Transverse colon (tissue), 4 donors: ENCODE measurements around the gene AVPI1. TPM values are rescaled to one million over a fixed set of nuclear protein-coding genes. Genes with fewer than 3 reads are reported as not detected.

Experiments used
- DNase-seq: peaks from one replicate; pipeline ENCODE4 v3.0.0-alpha.2; 2019
- H3K27ac ChIP-seq, 4 donors: fragments of 200-600 bp; sonication (generic); 2 replicates each; pipeline ENCODE4 v1.5.1; 2016 to 2018; ENCODE audit warnings: inconsistent platforms in 4 of 4
- H3K27me3 ChIP-seq: fragments of 200-600 bp; sonication (generic); 2 replicates; pipeline ENCODE4 v1.5.1; 2017; ENCODE audit warnings: inconsistent platforms
- H3K36me3 ChIP-seq, 4 donors: fragments of 200-600 bp; sonication (generic); 2 replicates each; pipeline ENCODE4 v1.5.1; 2017 to 2019; ENCODE audit warnings: inconsistent platforms in 4 of 4
- H3K4me1 ChIP-seq, 4 donors: fragments of 200-600 bp; sonication (generic); 2 replicates each; pipeline ENCODE4 v1.5.1; 2017 to 2020; ENCODE audit warnings: inconsistent platforms in 4 of 4
- H3K4me3 ChIP-seq, 4 donors: fragments of 200-600 bp; sonication (generic); 1 replicate in 1 of 4; 2 replicates in 3 of 4; pipeline versions ENCODE4 v1.5.1 to v1.6.1; 2017 to 2019; ENCODE audit warnings: inconsistent platforms in 4 of 4
- H3K9me3 ChIP-seq, 2 donors: fragments of 200-600 bp; sonication (generic); 2 replicates each; pipeline ENCODE4 v1.5.1; 2017 to 2019; ENCODE audit warnings: inconsistent platforms in 2 of 2
- EP300 ChIP-seq: sonication (generic); formaldehyde crosslinking; IDR thresholded peaks from one replicate; pipeline ENCODE4 v1.6.1; 2017; ENCODE audit warnings: antibody characterized with exemption, low read depth
- POLR2A ChIP-seq: fragments of 450-650 bp; IDR thresholded peaks from one replicate; pipeline ENCODE4 v1.6.1; 2016; ENCODE audit warnings: antibody characterized with exemption, mild to moderate bottlenecking, moderate library complexity
- POLR2AphosphoS5 ChIP-seq, 3 donors: sonication (generic); formaldehyde crosslinking; IDR thresholded peaks; one replicate each; pipeline ENCODE4 v1.6.1; 2016; ENCODE audit warnings: antibody characterized with exemption in 3 of 3
- WGBS, 2 donors: methylation state at CpG; one replicate each; pipeline ENCODE4 v1.1.5; 2018; ENCODE audit warnings: low coverage in 1 of 2; 5-methylcytosine and 5-hydroxymethylcytosine counted together
- in situ Hi-C, 4 donors: fragments of 200-750 bp; cut with MboI; loops; one replicate each; pipeline versions ENCODE4 v1.15.0 to v1.15.1; 2017; ENCODE audit warnings: low sequenced_read_pairs in 3 of 4, low pct_ligation_motif_present in 1 of 4, low pct_unique_long_range_greater_than_20kb in 1 of 4
- intact Hi-C: fragments of 100-400 bp; cut with DNase I; formaldehyde crosslinking; loops from one replicate; pipeline ENCODE4 v1.15.1; 2023; ENCODE audit warnings: low total_unique reads
- total RNA-seq, 4 donors: library from RNA; depleted of rRNA; stranded (reverse); fragments of >200 nt; gene quantifications; one replicate each; pipeline ENCODE4 v1.1.0, GENCODE V29; 2016
- TF ChIP-seq, protein P1 (sequence below), 5 experiments: fragments of 200-600 bp in 3 of 5; fragments of 450-650 bp in 2 of 5; sonication (generic) in 3 of 5; IDR thresholded peaks; 1 replicate in 2 of 5; 2 replicates in 3 of 5; pipeline ENCODE4 v1.5.1; 2016 to 2017; ENCODE audit warnings: antibody characterized with exemption in 5 of 5, inconsistent platforms in 3 of 5, mild to moderate bottlenecking in 2 of 5, moderate library complexity in 1 of 5

Gene AVPI1
- total RNA-seq, 4 donors from 2014 or later = 24.3 to 79.3 (median 47.9) TPM

DNA sequence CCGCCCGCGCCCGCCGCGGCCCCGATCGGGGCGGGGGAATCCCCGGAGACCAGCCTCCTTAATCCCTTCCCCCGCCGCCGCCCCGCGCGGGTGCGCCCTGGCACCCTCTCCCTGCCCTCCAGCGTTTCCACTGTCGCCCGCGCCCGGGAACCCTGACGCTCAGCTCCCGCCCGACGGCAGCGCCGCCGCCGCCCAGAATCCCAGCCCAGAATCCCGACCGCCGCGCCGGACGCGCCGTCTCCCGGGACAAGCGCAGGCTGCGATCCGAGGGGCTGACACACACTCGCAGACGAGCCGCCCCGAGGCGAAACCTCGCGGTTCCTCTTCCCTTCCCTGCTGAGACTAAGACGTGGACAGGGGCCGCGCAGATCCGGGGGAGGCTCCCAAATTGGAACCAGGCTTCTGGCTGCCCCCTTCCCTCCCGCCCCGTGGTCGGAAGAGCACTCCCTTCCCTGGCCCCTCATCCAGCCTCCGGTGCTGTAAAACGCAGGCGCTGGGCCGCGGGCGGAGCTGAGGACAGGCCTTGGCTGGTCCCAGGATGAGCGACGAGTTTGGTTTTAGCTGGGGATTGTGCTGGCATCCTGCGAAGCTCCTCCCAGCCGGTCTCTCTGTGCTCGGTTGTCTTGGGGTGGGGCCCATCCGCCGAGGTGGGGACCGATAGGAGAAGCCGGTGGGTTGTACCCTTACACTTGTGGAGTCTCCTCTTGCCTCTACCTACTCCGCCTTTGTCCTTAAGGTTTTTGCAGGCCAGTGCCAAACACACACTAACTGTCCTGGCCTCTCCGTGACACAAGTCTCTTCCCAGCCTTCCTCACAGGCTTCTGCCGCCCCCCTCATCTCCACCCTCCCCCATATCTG, 27.6 kb upstream of the AVPI1 start:
- H3K27me3 ChIP-seq = no peaks in the 10 kb centered on the region
- H3K36me3 ChIP-seq = no peaks in the 10 kb centered on the region
- intact Hi-C loops = no loop called here
- no peaks in the 10 kb centered on the region for H3K9me3 ChIP-seq
- peaks cover 47 to 76% (median 56%) of the 10 kb centered on the region in 4 donors for H3K4me1 ChIP-seq
- peak; percentile 72 for DNase-seq
- in situ Hi-C loops = no loop called here
- TF ChIP-seq, protein P1, sequence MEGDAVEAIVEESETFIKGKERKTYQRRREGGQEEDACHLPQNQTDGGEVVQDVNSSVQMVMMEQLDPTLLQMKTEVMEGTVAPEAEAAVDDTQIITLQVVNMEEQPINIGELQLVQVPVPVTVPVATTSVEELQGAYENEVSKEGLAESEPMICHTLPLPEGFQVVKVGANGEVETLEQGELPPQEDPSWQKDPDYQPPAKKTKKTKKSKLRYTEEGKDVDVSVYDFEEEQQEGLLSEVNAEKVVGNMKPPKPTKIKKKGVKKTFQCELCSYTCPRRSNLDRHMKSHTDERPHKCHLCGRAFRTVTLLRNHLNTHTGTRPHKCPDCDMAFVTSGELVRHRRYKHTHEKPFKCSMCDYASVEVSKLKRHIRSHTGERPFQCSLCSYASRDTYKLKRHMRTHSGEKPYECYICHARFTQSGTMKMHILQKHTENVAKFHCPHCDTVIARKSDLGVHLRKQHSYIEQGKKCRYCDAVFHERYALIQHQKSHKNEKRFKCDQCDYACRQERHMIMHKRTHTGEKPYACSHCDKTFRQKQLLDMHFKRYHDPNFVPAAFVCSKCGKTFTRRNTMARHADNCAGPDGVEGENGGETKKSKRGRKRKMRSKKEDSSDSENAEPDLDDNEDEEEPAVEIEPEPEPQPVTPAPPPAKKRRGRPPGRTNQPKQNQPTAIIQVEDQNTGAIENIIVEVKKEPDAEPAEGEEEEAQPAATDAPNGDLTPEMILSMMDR (IDR thresholded peaks at IDR 0.05) = no peak
- peak; percentile 78 for TF ChIP-seq POLR2A
- no peak for TF ChIP-seq EP300
- TF ChIP-seq POLR2AphosphoS5 (IDR thresholded peaks at IDR 0.05) = peak; percentile 17 to 76 (median 51)
- WGBS, 2 donors = 9% methylated on average over 46 of the region's 74 CpGs; no CpG with 5 or more reads in 1 of the 2 donors
- peak overlapping the region; percentile 93 to 99 (median 98) for H3K27ac ChIP-seq
- peak overlapping the region; percentile 41 to 83 (median 68) for H3K4me3 ChIP-seq

DNA sequence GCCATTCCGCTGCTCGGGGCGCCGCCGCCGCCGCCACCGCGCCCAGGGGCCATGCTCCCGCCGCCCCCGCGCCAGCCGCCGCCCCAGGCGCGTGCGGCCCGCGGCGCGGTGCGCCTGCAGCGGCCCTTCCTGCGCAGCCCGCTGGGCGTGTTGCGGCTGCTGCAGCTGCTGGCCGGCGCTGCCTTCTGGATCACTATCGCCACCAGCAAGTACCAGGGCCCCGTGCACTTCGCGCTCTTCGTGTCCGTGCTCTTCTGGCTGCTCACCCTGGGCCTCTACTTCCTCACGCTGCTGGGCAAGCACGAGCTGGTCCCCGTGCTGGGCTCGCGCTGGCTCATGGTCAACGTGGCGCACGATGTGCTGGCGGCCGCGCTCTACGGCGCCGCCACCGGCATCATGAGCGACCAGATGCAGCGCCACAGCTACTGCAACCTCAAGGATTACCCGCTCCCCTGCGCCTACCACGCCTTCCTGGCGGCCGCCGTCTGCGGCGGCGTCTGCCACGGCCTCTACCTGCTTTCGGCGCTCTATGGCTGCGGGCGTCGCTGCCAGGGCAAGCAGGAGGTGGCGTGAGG, 26.9 kb upstream of the AVPI1 start:
- DNase-seq = peak; percentile 77
- peak overlapping the region; percentile 41 to 83 (median 68) for H3K4me3 ChIP-seq
- H3K9me3 ChIP-seq = no peaks in the 10 kb centered on the region
- H3K27me3 ChIP-seq = no peaks in the 10 kb centered on the region
- peak overlapping the region; percentile 93 to 99 (median 98) for H3K27ac ChIP-seq
- H3K4me1 ChIP-seq = peaks cover 41 to 75% (median 52%) of the 10 kb centered on the region in 4 donors
- 0% methylated on average over 68 of the region's 69 CpGs; no CpG with 5 or more reads in 1 of the 2 donors for WGBS, 2 donors
- TF ChIP-seq, protein P1 (IDR thresholded peaks at IDR 0.05) = peak in 4 of 5 experiments; percentile 21 to 43 (median 28)
- TF ChIP-seq EP300 (no peak), POLR2A (no peak), POLR2AphosphoS5 (IDR thresholded peaks at IDR 0.05) (peak in 2 of 3 donors; percentile 49 to 73)
- in situ Hi-C loops = no loop called here
- no peaks in the 10 kb centered on the region for H3K36me3 ChIP-seq
- intact Hi-C loops = no loop called here

DNA sequence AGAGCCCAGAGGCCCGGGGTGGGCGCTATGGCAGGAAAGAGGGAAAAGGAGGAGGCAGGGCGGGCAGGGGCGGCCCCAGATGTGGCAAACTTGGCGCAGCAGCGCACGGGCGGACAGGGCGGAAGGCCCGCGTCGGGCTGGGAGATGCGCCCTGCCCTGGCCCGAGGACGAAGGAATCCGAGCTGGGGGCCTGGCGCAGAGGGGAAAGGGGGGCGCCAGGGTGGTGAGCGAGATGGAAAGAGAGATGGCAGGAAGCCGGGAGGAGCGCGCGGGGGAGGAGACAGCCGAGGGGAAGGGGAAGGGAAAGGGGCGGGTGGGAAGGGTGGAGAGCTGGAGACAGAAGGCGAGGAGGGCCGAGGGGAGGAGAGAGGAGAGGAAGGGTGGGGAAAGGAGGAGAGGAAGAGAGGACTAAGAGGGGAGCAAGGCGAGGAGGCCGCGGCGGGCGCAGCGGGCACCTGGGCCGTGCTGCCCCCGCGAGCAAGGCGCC, 26.3 kb upstream of the AVPI1 start, which contains the start of gene MARVELD1:
Gene MARVELD1 (plus strand): TSS at position 392 of the 487 bp plus-strand sequence. CDS start 147 bp downstream, outside the sequence.
- Histone ChIP-seq H3K4me3 (peak within 1 kb of the TSS; percentile 41 to 83 (median 68)), H3K27me3 (no peaks in the 10 kb centered on the region), H3K27ac (peak within 1 kb of the TSS; percentile 93 to 99 (median 98)), H3K36me3 (no peaks in the 10 kb centered on the region), H3K4me1 (peaks cover 35 to 72% (median 49%) of the 10 kb centered on the region in 4 donors), H3K9me3 (no peaks in the 10 kb centered on the region)
- intact Hi-C loops (no loop called here), in situ Hi-C loops (no loop called here)
- 4% methylated on average over 36 of the region's 37 CpGs; no CpG with 5 or more reads in 1 of the 2 donors for WGBS, 2 donors
- TF ChIP-seq POLR2AphosphoS5 (IDR thresholded peaks at IDR 0.05) = peak in 2 of 3 donors; percentile 24 to 62
- TF ChIP-seq EP300 = no peak
- peak; percentile 9 for TF ChIP-seq POLR2A
- DNase-seq = peak; percentile 70

DNA sequence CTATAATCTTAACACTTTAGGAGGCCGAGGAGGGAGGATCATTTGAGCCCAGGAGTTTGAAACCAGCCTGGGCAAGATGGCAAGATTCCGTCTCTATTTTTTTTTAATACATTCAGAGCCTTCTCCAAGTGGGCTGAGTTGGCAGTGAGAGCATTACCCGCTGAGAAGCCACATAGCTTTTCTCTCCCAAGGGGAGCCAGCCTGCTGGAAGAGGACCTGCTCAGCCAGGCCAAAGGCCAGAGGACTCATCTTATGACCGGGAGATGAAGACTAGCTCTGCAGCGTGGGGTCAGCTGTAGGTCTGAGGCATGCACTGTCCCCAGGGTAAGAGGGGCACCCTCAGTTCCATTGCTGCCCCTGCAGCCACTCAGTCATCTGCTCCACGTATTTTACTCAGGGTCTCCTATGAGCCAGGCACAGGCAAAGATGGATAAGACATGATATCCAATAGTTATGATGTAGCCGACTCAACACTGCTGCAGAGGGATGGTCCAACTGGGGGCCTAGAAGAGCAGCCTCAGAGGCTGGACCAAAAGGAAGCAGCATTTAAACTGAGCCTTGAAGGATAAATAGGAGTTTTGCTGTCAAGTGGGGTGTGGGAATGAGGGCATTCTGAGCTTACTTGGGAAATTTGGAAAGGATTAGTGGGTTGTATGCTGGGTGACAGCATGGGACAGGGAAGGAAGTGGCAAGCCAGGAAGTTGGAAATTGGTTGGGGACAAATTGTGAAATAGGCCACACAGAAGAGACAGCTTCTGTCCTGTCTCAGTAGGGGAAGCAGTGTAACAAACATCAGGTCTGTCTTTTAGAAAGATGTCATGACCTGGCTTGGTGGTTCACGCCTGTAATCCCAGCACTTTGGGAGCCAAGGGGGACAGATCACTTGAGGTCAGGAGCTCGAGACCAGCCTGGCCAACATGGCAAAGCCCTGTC, 24.9 kb upstream of the AVPI1 start:
- 89 to 96% methylated on average over 5 to 9 of the region's 9 CpGs for WGBS, 2 donors
- no peak overlapping the region for H3K4me3 ChIP-seq
- intact Hi-C loops (no loop called here), in situ Hi-C loops (no loop called here)
- H3K36me3 ChIP-seq = no peaks in the 10 kb centered on the region
- H3K9me3 ChIP-seq = no peaks in the 10 kb centered on the region
- TF ChIP-seq, protein P1 (IDR thresholded peaks at IDR 0.05) = no peak
- TF ChIP-seq EP300 (no peak), POLR2AphosphoS5 (IDR thresholded peaks at IDR 0.05) (no peak), POLR2A (no peak)
- peaks cover 23 to 57% (median 37%) of the 10 kb centered on the region in 4 donors for H3K4me1 ChIP-seq
- H3K27ac ChIP-seq = peak overlapping the region; percentile 93 to 99 (median 98)
- H3K27me3 ChIP-seq = no peaks in the 10 kb centered on the region
- no peak for DNase-seq
